ENCODE data around the gene TRA2A.

TRA2A gene

DNA sequence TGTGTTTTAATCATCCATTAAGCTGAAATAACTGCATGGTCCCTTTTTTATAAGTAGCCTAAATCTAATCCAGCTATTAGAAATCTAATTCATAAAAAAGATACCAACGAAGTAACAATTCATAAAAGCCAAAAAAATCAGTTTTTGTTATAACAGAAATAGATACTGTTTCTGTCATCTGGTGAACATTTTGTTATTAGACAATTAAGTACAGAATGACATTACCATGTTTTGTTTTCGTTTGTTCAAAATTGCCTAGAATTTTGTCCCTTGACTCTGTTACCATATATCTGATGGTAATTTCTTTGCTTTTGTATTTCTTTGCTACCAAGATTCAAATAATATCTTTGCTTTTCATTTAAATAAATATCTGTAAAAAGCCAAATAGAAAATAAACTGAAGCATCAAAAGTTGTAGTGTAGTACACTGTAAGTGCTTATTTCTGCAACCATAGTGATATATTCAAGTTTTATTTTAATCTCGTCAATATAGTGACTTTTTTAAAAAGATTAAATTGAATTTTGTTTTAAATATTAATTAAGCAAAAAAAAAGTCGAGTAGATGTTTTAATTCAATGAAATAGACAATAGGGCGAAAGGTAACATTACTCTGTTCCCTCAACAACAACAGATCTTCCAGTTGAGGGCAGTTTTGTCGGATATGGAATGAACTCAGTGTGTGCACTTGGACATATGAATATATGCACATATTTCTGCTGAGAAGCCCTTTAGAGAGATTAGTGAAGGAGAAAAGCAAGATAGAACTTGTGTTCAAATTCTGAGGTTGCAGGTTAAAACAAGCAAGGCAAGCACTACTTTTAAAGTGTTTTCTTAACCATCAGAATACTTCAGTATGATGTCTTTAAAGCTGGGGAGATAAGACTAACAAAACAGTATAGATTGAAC, 53.6 kb downstream of the TRA2A start:
- no peaks in the 10 kb centered on the region for H3K9me3 ChIP-seq (ENCODE audit: severe bottlenecking)
- TF ChIP-seq CTCF (IDR thresholded peaks at IDR 0.05; ENCODE audit: low read depth, low read length), result no peak
- no peaks in the 10 kb centered on the region for H3K27me3 ChIP-seq (ENCODE audit: insufficient read depth, low read depth, severe bottlenecking)
- H3K27ac ChIP-seq, result peak overlapping the region; percentile 99
- H3K4me3 ChIP-seq (ENCODE audit: low read depth, low read length), result no peak overlapping the region
- H3K36me3 ChIP-seq, result peaks cover 2% of the 10 kb centered on the region
- no peak for DNase-seq

DNA sequence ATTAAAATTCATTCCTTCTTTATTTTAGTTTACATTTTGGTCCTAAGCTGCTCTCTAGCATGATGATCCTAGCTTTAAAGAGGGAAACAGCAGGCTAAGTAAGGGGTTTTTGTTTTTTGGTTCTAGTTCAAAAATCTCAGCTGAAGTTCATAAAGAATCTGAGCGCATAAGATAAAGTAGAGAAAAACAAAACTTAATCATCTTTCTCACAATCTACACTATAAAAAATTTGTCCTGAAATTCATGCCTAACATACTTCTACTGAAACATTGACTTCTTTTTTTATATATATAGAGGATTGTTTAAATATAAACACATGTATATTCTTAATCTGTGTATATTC, 54.7 kb downstream of the TRA2A start:
- peak overlapping the region; percentile 93 for H3K4me3 ChIP-seq (ENCODE audit: low read depth, low read length)
- H3K27ac ChIP-seq, result peak overlapping the region; percentile 99
- no peaks in the 10 kb centered on the region for H3K9me3 ChIP-seq (ENCODE audit: severe bottlenecking)
- TF ChIP-seq CTCF (IDR thresholded peaks at IDR 0.05; ENCODE audit: low read depth, low read length), result no peak
- H3K36me3 ChIP-seq, result peaks cover 2% of the 10 kb centered on the region
- DNase-seq, result no peak
- no peaks in the 10 kb centered on the region for H3K27me3 ChIP-seq (ENCODE audit: insufficient read depth, low read depth, severe bottlenecking)

- H3K27ac ChIP-seq, result peak overlapping the region; percentile 99
- TF ChIP-seq CTCF (IDR thresholded peaks at IDR 0.05; ENCODE audit: low read depth, low read length), result no peak
- H3K36me3 ChIP-seq, result peaks cover 2% of the 10 kb centered on the region
- H3K27me3 ChIP-seq (ENCODE audit: insufficient read depth, low read depth, severe bottlenecking), result no peaks in the 10 kb centered on the region
- H3K4me3 ChIP-seq (ENCODE audit: low read depth, low read length), result peak overlapping the region; percentile 93
- no peaks in the 10 kb centered on the region for H3K9me3 ChIP-seq (ENCODE audit: severe bottlenecking)
- DNase-seq, result peak; percentile 19
Measured at GRCh38 chr7:23476286-23477156, 55.3 kb downstream of the TRA2A start.

GRCh38 chr7:23475576-23475839, 56.3 kb downstream of the TRA2A start:
- Histone ChIP-seq H3K9me3 (ENCODE audit: severe bottlenecking) (no peaks in the 10 kb centered on the region), H3K27ac (peak overlapping the region; percentile 99), H3K27me3 (ENCODE audit: insufficient read depth, low read depth, severe bottlenecking) (no peaks in the 10 kb centered on the region), H3K36me3 (peaks cover 2% of the 10 kb centered on the region), H3K4me3 (ENCODE audit: low read depth, low read length) (peak overlapping the region; percentile 93)
- no peak for TF ChIP-seq CTCF (IDR thresholded peaks at IDR 0.05; ENCODE audit: low read depth, low read length)
- DNase-seq, result no peak

DNA sequence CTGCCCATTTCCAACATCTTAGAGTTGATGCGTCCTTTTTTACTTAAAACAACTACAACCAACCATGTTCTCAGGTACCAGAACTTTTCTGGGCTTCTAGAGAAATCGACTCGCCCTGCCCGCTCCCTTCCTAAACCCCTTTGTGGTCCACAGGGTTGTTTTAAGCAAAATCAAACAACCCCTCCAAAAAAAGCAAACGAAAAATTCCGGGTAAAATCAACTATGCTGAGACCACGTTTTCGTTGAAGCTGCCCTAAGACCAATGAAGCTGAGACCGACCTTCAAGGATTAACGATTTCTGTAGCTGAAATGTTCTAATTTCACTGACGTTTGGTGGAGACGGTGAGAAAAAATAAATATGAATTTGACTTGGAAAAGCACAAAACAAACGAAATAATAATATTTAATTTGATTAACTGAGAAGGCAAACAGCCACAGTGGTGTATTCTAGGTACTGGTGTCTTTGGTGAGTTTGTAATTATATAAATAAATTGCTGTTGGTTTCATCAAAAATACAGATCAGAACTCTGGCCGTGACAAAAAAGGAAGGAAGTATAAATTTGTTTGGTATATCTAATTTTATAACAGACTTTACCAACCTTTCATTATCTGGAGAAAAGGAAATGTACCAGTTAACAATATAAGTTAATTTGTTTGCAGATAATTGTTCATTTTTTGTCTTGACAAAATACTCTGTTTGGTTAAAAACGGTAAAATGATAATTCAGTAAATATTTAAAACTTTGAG, 56.8 kb downstream of the TRA2A start:
- Histone ChIP-seq H3K36me3 (no peaks in the 10 kb centered on the region; the same call in none of the 2 replicates), H3K27me3 (ENCODE audit: insufficient read depth, low read depth, severe bottlenecking) (no peaks in the 10 kb centered on the region), H3K9me3 (ENCODE audit: severe bottlenecking) (no peaks in the 10 kb centered on the region), H3K4me3 (ENCODE audit: low read depth, low read length) (peak overlapping the region; percentile 93), H3K27ac (peak overlapping the region; percentile 99)
- DNase-seq, result no peak
- TF ChIP-seq CTCF (IDR thresholded peaks at IDR 0.05; ENCODE audit: low read depth, low read length), result no peak

Measured in WERI-Rb-1 (cell line).